ENCODE results near the gene LINGO3. TPM values are rescaled to one million over a fixed set of nuclear protein-coding genes. Genes with fewer than 3 reads are reported as not detected.

The LINGO3 gene
- total RNA-seq, 1 donor from 2014 or later = not detected

DNA sequence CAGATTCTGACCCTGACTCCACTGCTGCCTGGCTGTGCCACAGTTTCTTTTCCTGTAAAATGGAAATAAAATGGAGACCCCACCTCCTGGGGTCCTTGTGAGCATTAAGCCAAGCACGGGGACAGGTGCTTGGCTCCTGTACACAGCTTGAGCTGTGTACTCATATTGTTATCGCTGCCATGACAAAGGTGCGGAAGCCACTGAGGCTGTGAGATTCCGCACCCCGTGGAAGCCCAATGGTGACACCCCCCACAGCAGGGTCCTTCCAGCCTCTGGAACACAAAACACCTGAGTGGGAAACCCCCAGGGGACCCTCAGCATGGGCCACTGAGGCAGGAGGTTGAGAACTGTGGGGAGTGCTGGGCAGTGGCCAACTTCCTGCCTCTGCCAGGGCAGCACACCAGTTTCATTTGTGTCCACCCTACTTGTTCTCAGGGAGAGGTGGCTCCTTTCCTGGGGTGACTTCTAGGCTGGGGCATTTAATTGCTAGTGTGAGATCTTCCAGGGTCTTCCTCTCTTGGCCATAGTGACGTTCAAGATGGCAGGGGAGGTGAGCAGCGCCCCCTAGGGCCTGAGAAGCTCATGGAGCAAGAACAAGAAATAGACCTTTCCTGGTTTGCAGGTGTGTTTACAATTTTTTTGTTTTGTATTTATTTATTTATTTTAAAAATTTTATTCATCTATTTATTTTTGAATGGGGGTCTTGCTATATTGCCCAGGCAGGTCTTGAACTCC is 46.3 kb downstream of the LINGO3 start:
- no peak for DNase-seq

DNA sequence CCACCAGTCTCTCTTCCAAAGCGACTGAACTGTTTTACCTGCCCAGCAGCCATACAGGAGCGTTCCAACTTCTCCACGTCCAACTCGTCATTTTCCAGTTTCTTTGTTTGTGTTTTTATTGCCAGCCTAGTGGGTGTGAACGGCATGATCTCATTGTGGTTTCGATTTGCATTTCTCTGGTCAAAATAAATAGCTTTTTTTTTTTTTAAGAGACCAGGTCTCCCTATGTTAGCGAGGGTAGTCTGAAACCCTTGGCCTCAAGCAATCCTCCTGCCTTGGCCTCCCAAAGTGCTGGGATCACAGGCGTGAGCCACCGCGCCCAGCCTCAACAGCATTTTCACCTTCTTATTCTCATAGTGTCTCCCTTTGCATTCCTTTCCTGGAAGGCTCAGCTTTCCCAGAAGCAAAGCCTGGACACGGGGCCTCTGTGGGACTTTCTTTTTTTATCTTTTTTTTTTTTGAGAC is 47.6 kb downstream of the LINGO3 start:
- DNase-seq = no peak

DNA sequence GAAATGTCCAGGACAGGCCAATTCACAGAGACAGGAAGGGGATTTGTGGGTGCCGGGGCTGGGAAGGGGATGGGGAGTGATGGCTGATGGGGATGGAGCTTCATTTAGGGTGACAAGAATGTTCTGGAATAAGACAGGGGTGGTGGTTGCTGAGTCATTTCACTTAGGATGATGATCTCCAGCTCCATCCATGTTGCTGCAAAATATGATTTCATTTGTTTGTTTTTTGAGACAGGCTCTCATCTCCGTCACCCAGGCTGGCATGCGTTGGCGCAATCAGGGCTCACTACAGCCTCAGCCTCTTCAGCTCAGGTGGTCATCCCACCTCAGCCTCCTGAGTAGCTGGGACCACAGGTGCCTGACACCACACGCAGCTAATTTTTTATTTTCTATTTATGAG is 48.6 kb downstream of the LINGO3 start:
- no peak for DNase-seq

Other genes starting within 250 kb of the LINGO3 start
- gene MOB3A, start 211.8 kb downstream of the LINGO3 start, total RNA-seq = 16.2 TPM
- 2.2 TPM for gene IZUMO4, start 211.2 kb downstream of the LINGO3 start, total RNA-seq
- 33.2 TPM for gene AP3D1, start 156.6 kb downstream of the LINGO3 start, total RNA-seq
- gene DOT1L, start 144.2 kb downstream of the LINGO3 start, total RNA-seq = 9.3 TPM
- 36.7 TPM for gene PLEKHJ1, start 71.8 kb downstream of the LINGO3 start, total RNA-seq
- 51.5 TPM for gene SF3A2, start 71.3 kb downstream of the LINGO3 start, total RNA-seq
- not detected for gene AMH, start 58.8 kb downstream of the LINGO3 start, total RNA-seq
- 4.5 TPM for gene JSRP1, start 51.7 kb downstream of the LINGO3 start, total RNA-seq
- 0.20 TPM for gene PEAK3, start 26.0 kb downstream of the LINGO3 start, total RNA-seq
- 57.0 TPM for gene LSM7, start 20.4 kb upstream of the LINGO3 start, total RNA-seq
- gene SPPL2B, start 20.5 kb upstream of the LINGO3 start, total RNA-seq = 23.6 TPM
- 0.20 TPM for gene TMPRSS9, start 52.1 kb upstream of the LINGO3 start, total RNA-seq
- gene TIMM13, start 119.4 kb upstream of the LINGO3 start, total RNA-seq = 22.6 TPM
- 34.1 TPM for gene LMNB2, start 148.8 kb upstream of the LINGO3 start, total RNA-seq
- gene GADD45B, start 168.0 kb upstream of the LINGO3 start, total RNA-seq = 55.8 TPM

Measured in skin of body (tissue), 2 donors.